ENCODE data around the gene ZFYVE28. TPM values are rescaled to one million over a fixed set of nuclear protein-coding genes. Genes with fewer than 3 reads are reported as not detected.
"Not testable (repeated sequence)": the region's sequence is repeated elsewhere in the genome, so short reads cannot be mapped to it uniquely, and the experiment has no call there.

ZFYVE28 gene
- total RNA-seq, 1 donor from 2014 or later: 3.7 TPM

DNA sequence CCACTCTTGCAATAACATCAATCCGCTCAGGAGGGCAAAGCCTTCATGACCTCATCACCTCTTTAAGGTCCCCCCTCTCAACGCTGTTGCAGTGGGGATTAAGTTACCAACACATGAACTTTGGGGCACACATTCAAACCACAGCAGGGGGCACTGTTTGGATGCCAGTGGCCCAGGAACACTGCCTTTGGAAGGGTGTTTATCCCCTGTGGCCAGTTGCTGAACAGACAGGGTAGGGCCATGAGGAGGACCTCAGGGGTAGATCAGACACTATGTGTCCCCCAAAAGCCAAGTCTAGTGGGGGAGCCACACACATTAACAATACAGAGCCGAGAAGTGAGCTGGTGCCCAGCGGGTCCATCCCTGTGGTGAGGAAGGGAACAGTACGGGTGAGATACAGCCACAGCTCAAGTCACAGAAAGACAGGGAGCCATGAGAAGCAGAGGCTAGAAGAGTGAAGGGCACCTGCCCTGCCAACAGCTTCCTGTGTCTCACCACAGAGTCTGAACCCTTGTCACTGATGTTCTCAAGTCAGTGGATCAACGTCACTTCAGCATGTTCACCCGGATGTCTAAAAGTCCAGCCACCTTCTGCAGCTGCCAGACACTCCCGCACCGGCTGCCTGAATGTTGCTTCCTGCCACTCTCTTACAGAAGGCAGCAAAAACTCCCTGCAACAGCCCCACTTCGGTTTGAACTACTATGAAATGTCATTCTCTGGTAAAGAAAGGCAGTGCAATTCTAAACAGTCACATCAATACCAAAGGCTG is 136.7 kb downstream of the ZFYVE28 start:
- DNase-seq (ENCODE audit: low spot score in 2 of 2): no peak
- no peak for FAIRE-seq

DNA sequence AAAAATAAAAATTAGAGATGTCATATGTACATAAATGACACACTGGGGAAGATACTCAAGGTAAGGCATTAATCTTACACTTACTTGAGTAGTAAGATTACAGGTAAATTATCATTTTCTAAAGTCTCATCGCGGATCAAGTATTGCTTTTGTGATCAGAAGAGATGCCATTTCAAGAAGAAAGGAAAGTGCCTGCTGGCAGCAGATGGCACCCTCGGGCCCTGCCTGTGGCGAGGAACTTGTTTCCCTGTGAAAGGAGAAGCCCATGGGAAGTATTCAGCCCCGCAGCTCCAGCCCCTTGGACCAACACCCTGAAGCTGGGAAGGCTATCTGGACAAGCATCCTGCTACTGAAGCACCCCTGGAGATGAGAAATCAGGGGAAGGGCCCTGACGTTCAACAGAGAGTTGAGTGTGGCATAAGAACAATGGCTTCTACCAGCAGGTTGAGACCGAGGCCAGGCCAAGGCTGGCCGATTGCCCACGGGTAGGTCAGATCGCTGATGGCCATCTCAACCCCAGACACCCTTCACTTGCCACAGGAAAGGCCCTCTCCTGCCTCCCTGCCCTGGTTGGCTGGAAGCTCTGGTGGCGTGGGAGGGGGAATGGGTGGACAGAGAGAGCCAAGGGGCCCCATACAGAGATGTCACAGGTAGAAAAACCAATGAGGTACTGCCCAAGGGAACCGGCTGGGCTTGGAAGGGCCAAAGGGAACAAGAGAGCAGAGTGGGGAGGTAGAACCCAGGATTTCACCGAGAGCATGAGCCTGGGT is 137.7 kb downstream of the ZFYVE28 start:
- DNase-seq (ENCODE audit: low spot score in 2 of 2) (no peak), FAIRE-seq (no peak)

DNA sequence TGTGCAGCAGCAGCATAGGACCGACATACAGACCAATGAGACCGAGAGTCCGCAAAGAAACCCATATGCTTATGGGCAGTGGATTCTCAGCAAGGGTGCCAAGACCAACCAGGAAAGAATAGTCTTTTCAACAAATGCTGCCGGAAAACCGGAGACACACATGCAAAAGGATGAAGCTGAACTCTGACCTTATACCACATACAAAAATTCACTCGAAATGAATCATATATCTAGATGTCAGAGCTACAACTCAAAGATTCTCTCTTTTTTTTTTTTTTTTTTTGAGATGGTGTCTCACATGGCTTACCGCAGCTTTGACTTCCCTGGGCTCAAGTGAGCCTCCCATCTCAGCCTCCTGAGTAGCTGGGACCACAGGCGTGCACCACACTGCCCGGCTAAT is 140.5 kb downstream of the ZFYVE28 start:
- FAIRE-seq (no peak), DNase-seq (ENCODE audit: low spot score in 2 of 2) (no peak)

DNA sequence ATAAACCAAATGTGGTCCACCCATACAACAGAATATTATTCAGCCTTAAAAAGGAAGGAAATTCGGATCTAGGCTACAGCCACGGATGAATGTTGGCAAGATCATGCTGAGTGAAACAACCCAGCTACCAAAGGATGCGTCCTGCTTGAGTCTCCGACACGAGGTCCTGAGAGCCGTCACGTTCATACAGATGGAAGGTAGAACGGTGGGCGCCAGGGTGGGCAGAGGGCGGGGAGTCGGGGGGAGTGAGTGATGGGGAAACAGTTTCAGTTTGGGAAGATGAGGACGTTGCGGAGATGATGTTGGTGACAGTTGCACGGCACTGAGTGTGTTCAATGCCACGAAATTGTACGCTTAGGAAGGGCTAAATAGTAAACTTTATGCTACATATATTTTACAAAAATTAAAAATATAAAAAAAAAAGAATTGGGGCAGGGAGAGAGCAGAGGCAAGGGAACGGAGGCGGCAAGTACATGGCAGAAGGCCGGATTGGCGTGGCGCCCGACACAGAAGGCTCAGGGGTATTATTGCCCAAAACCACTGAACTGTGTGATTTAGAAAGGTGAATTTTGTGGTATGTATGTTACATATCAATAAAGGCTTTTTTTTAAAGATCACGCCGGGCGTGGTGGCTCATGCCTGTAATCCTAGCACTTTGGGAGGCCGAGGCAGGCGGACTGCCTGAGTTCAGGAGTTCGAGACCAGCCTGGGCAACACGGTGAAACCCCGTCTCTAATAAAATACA is 141.7 kb downstream of the ZFYVE28 start:
- DNase-seq (ENCODE audit: low spot score in 2 of 2): no peak
- no peak for FAIRE-seq

DNA sequence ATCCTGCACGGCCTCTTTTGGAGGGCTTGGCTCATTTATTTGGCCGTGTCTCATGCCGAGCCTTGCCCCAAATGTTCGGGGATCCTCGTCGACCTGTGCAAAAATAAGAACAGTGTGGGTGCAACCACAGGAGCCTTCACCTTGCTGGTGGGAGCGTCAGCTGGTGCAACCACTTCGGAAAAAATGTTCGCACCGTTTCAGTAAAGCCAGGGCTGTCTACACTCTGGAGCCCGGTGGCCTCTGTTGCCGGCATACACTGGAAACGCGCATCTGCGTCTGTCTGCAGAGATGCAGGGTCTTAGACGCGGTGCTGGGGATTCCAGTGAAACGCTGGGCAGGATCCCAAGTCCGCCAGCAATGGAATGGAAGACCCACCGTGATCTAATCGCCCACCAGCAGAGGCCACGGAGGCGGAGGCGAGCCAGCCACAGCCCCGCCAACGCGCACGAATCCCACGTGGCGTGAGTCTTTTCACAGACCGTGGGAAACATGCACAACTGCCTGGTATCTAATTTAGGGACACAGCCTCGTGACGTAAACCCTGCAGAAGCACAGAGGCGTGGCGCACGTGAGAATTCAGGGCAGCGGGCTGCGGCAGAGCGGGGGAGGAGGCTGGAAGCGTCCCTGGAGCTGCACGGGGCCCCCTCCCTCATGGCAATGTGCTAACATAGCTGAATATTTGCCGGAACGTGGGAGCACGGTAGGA is 142.7 kb downstream of the ZFYVE28 start:
- DNase-seq (ENCODE audit: low spot score in 2 of 2): no peak
- FAIRE-seq: no peak

DNA sequence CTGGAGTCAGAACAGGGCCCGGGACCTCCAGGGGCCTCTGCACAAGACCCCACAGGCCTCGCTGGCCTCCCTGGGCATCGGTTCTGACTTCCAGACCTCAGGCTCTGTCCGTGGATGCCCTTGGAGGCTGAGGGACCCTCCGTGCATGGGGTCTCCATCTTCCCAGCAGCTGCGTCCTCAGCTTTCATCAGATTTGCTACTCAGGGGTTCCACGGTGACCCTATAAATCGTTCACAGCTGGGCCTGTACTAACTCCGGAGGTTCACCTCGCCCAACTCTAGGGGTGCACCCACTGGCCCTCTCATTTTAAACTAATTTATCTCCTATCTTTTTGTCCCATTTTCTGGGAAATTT is 143.4 kb downstream of the ZFYVE28 start:
- DNase-seq (ENCODE audit: low spot score in 2 of 2); FAIRE-seq: not testable (repeated sequence)

DNA sequence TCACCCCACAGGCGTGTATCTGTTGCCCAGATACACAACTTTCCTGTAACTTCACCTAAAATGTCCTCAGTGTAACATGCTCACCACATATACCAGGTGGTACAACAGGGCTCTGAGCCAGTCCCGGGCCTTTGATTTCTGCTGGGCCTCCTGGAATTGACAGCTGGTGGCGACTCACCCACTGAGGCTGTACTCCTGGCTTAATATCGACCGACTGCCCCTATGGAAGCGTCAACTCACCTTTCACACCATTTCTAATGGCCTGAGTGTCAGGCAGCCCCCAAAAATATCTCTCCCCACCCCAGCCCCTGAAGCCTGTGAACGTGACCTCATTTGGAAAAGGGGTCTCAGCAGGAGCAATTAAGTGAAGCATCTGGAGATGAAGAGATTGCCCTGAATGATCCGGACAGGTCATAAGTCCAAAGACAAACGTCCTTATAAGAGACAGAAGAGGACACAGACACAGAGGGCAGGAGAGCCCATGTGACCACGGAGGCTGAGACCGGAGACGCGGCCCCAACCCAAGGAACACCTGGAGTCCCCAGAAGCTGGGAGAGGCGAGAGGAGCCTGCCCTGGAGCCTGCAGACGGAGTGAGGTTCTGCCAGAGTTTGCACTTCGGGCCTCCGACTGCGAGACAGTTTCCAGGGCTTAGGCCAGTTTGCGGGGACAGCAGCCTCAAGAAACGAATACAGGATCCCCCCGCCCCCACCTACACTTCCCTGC is 144.0 kb downstream of the ZFYVE28 start:
- no peak for FAIRE-seq
- DNase-seq (ENCODE audit: low spot score in 2 of 2): no peak

DNA sequence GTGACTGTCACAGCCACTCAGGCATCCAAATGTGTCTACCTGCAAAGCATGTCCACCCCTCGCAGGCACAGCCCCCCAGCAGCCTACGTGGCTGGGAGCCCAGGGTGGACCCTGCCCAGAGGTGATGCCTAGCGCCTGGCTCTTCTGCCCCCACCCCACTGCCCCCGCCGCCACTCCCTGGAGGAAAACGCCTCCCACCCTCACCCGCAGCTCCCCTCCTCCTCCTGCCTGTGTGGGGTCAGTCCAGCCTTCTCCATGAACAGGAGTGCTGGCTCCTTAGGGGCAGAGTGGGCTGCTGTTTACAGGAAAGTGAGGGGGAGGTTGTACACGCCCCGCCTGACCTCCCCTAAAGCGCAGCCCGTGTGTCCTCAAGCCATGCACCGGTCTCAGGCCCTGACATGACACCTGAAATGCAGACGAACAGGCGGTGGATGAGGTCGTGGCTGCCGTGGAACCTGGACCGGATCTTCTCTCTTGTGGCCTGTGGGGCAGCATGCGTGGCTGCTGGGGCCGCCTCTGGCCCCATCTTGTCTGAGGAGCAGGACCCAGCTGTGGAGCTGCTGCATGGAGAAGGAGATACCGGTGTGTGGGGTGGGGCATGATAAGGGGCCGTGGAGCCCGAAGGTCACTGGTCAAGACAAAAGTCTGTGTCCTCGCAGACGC is 144.7 kb downstream of the ZFYVE28 start:
- no peak for FAIRE-seq
- DNase-seq (ENCODE audit: low spot score in 2 of 2): no peak

DNA sequence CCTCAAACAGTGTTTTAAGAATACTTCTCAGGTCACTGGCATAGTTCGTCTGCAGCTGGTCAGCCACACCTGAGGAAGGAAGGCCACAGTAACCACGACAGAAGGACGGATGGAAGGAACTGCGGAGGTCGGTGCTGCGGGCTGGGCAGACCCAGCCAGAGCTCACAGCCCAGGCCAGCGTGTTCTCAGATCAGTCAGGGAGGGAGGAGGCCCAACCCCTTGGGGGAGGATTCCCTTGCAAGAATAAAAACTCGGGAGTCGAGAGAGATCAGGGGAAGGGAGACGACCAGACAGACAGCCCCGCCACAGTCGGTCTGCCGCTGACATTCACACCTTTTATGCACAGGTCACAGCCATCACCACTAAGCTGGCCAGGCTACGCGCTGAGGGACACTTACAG is 145.2 kb downstream of the ZFYVE28 start:
- FAIRE-seq (no peak), DNase-seq (ENCODE audit: low spot score in 2 of 2) (no peak)

DNA sequence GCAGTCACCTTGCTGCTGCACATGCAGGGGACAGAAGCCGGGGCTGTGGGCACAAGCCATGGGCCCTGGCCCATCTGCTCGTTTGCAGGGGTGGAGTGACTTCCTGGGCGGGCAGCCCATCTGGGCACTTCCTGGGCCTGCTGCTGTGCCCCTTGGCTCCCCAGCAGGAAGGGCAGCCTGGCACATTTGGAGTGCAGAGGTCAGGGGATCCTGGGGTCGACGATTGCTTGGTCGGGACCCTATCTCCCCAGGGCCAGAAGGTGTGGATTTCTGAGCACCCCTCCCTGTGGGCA is 145.7 kb downstream of the ZFYVE28 start:
- FAIRE-seq (no peak), DNase-seq (ENCODE audit: low spot score in 2 of 2) (no peak)

DNA sequence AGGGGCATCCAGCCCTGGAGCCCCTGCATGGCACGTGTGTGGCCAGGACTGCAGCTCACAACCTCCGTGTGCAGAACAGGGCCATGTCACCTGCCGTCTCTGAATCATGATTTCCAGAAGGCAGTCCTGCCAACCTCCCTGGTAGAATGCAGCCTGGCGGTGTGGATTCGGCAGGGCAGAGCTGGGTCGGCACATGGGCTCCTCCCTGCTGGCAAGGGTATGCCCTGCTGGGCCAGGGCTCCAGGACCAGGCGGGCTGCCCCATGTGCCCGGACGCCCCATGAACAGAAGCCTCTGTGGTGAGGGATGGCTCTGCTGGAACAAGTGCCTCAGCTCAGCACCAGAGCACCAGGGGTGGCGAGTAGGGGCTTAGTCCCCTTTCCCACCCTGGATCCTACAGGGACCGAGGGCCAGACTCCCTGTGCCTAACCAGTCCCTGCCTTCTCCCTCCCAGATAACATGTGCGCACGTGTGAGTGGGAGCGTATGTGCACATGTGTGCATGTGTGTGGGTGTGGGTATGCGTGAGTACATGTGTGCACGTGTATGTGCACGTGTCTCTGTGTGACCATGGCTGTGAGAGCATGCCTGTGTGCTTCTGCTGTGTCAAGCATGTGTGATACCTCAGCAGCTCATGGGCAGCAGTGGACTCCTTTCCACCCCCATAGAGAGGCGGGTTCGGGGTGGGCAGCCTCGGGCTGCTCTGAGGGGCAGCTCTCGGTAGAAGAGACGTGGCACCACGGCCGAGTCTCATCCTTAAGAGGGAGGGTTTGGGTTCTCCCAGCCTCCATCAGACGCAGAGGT is 146.2 kb downstream of the ZFYVE28 start:
- no peak for FAIRE-seq

DNA sequence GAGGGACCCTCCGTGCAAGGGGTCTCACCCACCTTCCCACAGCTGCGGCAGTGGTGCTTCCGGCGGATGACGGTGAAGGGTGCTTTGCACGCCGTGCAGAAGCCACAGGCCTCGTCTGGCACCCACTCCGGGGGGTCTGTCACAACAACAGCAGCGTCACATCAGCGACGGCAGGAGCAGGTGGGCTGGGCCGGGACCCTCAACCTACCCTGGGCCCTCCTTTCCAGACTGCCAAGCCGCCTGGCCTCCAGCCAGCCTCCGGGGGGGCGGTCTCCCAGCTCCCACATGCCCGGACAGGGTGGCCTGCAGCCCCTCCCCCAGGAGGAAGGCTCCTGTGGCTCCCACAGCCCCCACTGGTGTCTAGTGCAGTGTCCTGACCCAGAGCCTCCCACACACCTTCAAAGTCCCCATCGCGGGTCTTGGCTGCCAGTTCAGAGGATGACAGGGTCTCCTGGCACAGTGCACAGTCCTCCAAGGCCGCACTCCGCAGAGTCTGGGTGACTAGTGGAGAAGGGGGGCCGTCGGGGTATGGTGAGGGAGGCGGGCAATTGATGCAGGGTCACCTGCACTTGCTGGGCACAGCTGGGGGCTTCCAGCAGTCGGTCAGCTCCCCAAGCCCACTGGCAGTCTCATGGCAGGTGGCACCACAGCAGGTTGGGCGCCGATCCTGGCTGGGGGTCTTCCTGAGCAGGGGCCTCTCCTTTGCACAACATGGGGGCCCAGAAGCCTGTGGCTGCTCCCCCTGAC is 147.0 kb downstream of the ZFYVE28 start:
- FAIRE-seq (no peak), DNase-seq (ENCODE audit: low spot score in 2 of 2) (no peak)

More for the DNA sequence above, 146.2 kb downstream of the ZFYVE28 start:
- no peak for DNase-seq (ENCODE audit: low spot score in 2 of 2)

DNA sequence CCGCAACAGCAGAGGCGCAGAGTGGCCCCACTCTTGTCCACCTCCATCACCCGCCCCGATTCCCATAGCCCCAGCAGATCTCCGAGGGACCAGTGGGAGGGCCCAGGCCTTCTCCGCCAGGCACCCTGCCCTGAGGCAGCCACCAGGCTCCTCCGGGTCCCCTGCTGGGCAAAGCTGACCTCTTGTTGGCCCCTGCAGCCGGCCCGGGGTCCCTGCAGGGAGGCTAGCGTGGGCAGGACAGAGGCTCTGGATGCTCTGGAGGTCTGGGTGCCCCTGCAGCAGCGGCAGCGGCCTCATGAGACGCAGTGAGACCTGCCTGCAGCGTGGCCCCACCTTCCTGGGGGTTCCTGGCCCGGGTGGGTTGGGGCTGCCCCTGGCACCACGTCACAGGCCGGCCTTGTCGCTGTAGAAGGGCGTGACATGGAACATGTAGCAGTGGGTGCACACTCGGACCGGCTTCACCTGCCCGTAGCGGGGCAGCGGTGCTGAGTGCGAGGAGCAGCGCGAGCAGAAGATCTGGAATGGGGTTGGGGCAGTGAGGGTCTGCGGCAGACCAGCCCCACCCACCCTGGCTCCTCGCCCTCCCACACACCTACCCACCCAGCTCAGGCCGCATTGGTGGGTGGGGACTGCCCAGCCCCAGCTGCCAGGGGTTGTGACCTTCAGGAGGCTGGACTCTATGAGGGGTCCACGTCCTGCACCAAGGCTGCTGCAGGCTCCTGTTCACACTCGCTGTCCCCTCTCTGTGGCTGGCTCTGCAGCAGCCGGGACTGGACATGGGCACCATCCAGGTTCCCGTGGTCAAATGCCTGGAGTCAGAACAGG is 147.9 kb downstream of the ZFYVE28 start:
- FAIRE-seq (no peak), DNase-seq (ENCODE audit: low spot score in 2 of 2) (no peak)

DNA sequence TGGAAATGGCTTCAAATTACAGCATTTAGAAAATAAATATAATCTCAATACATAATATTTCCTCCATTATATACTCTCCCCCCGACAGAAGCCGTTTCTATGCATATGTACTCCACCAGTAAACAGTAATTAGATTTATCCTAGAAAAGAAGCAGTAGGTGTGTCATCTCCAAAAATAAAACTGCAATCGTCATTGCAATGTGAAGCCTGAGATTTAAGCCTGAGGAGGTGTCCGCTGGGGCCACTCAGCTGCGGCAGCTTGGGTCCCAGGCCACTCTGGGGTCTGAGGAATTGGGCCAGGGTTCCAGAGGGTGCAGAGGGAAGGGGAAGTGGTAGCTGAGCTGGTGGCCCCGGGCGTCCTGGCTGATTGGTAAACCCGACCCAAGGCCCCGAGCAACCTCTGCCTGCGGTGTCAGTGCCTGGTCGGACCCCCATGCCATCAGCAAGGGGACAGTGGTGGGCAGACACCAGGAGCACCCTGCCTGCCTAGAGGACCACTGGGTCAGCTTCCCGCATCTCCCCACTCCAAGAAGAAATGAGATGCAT is 148.8 kb downstream of the ZFYVE28 start:
- FAIRE-seq: no peak
- no peak for DNase-seq (ENCODE audit: low spot score in 2 of 2)

DNA sequence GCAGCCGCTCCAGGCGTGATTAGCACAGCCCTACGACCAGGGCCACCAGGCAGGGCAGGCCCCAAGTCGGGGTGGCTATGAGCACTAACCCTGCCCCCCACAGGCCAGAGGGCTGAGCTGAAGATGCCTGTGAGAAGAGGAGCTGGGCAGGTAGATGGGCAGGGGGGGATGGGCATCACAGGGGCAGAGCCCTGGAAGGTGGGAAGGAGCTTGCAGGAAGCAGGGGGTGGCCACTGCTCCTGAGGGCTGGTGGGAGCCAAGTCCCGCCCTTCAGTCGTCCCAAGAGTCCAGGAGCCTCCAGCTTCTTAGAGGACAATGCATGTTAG is 149.3 kb downstream of the ZFYVE28 start:
- no peak for DNase-seq (ENCODE audit: low spot score in 2 of 2)
- FAIRE-seq: no peak

DNA sequence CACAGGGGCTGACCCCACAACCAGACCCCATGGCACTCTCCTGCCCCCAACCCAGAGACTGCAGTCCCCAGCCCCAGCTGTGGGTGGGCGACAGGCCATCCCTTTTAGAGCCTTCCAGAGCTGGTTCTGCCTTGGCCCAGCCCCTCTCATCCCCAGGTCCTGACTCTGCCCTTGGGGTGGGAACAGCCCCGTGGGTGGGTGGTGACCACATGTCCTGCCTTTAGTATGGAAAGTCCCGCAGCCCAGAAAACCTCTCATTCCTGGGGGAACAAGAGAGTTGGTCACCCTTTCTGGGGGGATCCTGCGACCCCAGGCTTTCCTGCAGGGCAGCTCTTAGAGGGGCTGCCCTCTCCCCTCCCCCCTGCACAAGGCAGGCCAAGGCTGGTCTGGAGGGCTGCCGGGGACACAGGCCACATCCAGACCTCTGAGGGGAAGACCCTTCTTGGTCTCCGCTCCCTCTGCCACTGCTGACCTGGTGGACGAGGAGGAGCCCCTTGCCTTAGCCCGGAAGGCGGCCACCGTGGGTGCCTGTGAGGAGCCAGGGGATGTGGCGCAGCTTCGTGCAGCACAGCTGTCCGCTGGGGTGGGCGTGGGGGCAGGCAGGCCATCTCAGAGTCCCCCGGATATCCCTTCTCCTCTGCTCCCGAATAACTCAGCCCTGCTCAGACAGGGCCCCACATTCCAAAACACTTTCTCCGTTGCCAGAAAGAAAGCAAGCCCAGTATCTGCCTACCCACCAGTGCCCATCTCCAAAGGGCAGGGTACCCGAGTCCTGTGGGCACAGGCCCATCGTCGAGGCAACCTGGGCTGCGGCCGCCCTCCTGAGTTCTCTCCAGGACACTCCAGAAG is 149.9 kb downstream of the ZFYVE28 start:
- DNase-seq (ENCODE audit: low spot score in 2 of 2) (no peak), FAIRE-seq (no peak)
